GM21723 (cell line): Measurements from ENCODE around the gene OR11H6.
"Not testable (repeated sequence)": the region's sequence is repeated elsewhere in the genome, so short reads cannot be mapped to it uniquely, and the experiment has no call there.

Experiments used
- ATAC-seq: cut with Tn5 transposase; IDR thresholded peaks from one replicate; pipeline ENCODE4 v1.9.1; 2021; ENCODE audit warnings: mild to moderate bottlenecking, moderate library complexity; ENCODE audit not compliant: unreplicated experiment

Gene OR11H6

DNA sequence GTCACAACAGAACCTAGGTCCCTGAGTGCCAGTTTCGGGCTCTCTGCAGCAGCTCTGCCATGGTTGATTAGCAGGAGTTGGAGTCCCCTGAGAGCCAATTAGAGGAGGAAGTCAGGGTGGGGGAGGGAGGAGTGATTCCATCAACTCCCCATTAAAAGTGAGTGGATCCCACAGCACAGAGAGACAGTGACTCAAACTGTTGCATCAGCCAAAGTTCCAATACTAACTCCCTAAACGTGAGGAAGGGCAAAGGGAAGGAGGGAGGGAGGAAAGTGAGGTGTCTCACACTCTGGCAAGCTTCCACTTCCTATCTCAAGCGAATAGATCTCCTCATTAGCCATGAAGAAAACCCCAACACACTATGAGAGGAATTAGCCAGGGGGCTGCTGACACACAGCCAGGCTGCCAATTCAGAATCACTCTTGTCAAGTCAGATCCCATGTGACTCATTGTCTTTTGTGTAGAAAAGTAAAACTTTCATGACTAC lies 39.2 kb downstream of the OR11H6 start:
- no peak for ATAC-seq

- not testable (repeated sequence) for ATAC-seq
Observed at GRCh38 chr14:20264361-20264760, 40.9 kb downstream of the OR11H6 start.

- ATAC-seq, result no peak
Observed at GRCh38 chr14:20274062-20274461, 50.6 kb downstream of the OR11H6 start.
